GM12873 (cell line): ENCODE data around the gene PFN4.

Source experiments
- CTCF ChIP-seq: IDR thresholded peaks from 2 replicates; pipeline ENCODE4 v1.5.1; 2012; ENCODE audit warnings: low read depth, mild to moderate bottlenecking, moderate library complexity, low read length, control low read depth; ENCODE audit not compliant: insufficient read depth; ENCODE audit errors: missing control alignments

The PFN4 gene

DNA sequence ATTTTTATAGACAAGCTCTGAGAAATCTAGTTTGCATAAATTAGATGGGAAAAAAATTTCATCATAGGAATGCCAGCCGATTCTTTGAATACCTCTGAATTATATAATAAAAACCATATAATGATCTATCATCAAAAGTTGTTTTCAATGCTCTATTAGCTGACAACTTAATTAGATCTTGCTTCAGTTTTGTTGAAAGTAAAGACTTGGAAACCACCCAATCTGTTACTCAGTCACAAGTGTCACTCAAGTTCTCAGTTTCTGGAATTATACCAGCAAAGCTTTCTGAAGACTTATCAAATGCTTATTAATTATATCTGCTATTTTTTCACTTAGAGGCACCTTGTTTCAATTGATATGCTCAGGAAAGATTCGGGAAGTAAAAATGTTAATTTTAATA lies 21.1 kb downstream of the PFN4 start:
- no peak for TF ChIP-seq CTCF

- no peak for TF ChIP-seq CTCF
These were observed 34.2 kb downstream of the PFN4 start for GRCh38 chr2:24088821-24089359.

DNA sequence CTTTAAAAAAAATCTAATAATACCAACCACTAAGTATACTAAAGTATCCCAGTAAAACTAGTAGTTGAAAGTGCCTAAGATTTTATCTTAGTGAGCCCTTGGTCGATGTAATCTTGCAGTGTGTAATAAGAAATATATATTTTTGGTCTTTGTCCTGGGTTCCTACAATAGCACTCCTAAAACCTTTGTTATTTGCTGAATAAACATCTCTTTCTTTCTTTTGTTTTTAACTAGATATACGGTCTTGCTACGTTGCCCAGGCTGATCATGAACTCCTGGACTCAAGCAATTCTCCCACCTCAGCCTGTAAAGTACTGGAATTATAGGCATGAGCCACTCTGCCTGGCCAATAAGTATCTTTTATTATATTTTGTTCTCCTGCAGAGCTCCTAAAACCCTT lies 36.1 kb downstream of the PFN4 start:
- TF ChIP-seq CTCF, result no peak

DNA sequence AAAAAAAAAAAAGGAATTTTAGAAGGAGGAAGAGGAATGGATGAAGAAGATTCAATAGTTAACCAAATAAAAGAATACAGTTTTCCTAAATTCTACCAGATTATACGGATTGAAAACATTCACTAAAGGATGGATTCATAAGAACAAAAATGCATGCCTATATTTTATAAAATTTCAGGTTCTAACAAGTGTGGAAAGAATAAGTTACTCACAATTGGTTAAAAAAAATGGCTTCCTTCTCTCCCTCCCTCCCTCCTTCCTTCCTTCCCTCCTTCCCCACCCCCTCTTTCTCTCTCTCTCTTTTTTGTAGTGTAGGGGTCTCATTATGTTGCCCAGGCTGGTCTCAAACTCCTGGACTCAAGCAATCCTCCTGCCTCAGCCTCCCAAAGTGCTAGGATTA lies 36.9 kb downstream of the PFN4 start:
- no peak for TF ChIP-seq CTCF

DNA sequence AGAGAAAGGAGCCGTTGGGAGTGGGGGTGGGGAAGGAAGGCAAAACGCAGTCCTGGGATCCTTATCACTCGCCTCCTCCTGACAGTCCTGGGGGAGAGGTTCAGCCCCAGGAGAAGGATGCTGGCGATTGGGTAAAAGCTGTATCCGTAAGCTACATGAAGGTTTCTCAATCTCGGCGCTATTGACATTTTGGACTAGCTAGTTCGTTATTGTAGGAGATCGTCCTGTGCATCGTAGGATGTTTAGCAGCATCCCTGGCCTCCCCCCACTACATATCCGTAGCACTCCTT lies 38.0 kb downstream of the PFN4 start:
- TF ChIP-seq CTCF, result no peak

GRCh38 chr2:24084386-24085199 lies 38.5 kb downstream of the PFN4 start, which contains the start of gene TP53I3:
TSS of gene TP53I3 (minus strand) at chr2:24084834. CDS start at chr2:24084326, 508 bp downstream.
- peak; percentile 88 for TF ChIP-seq CTCF

DNA sequence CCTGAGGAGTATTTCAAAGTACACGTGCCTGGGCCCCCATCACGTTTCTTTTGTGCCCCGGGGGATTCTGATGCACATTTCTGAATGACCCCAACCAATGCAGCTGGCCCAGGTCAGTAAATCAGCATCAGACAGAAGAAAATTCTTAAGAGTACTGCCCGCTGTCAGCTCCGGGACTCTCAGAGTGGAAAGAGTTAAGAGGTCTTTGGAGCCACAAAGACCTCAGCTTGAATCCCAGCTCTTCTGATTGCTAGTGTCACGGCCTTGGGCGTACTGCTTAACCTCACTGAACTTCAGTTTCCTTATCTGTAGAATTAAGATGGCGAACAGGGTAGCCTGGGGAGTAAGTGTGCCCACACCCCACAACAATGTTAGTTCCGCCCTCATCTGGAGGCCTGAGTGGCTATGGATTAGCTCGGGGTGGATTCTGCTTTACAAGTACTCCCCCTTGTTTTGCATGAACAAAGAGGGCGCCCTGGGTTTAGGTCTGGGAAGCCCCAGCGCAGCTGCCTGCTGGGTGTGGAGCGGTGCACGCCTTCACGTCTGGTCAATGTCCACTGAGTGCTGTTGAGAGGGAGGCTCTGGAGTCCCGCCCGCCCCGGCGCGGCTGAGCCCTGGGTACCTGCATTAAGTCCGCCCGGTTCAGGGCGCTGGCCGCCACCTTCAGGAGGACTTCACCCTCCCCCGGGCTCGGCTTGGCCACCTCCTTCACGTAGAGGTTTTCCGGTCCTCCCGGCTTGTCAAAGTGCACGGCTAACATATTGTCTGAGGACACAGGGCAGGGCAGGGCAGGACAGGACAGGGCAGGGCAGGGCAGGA lies 39.4 kb downstream of the PFN4 start:
- no peak for TF ChIP-seq CTCF
